ENCODE data around the gene SLC16A2. TPM values are rescaled to one million over a fixed set of nuclear protein-coding genes. Genes with fewer than 3 reads are reported as not detected.

SLC16A2 gene
- total RNA-seq, 1 experiment from 2014 or later, result 8.5 TPM

DNA sequence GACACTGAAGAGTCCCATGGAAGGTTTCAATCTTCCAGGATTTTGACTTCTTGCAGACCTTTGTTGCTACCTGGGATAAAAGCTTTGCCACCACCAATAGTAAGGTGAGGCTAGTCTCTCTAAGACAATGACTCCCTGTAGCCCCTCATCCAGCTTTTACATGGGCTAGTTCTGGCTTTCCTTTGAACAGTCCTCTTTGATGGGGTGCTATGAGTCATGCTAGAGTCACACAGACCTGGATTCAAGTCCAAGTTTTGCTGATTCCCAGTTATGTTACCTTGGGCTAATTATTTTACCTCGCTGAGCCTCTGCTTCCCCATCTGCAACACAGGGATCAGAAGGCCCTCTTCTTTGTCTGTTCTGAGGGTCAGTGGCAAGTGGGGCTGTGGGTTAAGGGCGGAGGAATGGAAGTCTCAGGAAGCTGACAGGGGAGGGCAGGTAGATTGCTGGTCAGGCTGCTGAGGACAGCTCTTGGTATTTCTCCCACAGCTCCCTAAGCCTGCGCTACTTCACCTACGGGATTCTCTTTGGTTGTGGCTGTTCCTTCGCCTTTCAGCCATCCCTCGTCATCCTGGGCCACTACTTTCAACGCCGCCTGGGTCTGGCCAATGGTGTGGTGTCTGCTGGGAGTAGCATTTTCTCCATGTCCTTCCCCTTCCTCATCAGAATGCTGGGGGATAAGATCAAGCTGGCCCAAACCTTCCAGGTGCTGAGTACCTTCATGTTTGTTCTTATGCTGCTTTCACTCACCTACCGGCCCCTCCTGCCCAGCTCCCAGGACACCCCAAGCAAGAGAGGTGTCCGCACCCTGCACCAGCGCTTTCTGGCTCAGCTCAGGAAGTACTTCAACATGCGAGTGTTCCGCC, 102.8 kb downstream of the SLC16A2 start:
- H3K9me2 ChIP-seq (replicated peaks; ENCODE audit: low read length), result no peaks in the 10 kb centered on the region
- POLR2A ChIA-PET (ENCODE audit: unreplicated experiment), result no interaction called here
- no peak overlapping the region for H3K4me2 ChIP-seq (ENCODE audit: low read length)
- H3K9ac ChIP-seq (ENCODE audit: low read length), result no peak overlapping the region
- CTCF ChIA-PET, result no interaction called here
- no peaks in the 10 kb centered on the region for H3K36me3 ChIP-seq (ENCODE audit: low read depth, low read length)
- no peak overlapping the region for H2AFZ ChIP-seq (ENCODE audit: low read length)
- DNase-seq (no peak), ATAC-seq (no peak; the same call in 1 of the 2 replicates)
- BruUV-seq (replicated peaks), result no TSS peak
- H3K4me1 ChIP-seq (ENCODE audit: insufficient read depth, low read length), result no peaks in the 10 kb centered on the region
- H3K4me3 ChIP-seq (ENCODE audit: low read length), result no peak overlapping the region
- no peak overlapping the region for H3K27ac ChIP-seq (ENCODE audit: low read length)
- no peaks in the 10 kb centered on the region for H3K27me3 ChIP-seq (ENCODE audit: low read length)
- intact Hi-C loops (cut with micrococcal nuclease), result no loop called here
- H3K9me3 ChIP-seq (ENCODE audit: low read length), result no peaks in the 10 kb centered on the region
- TF ChIP-seq EZH2phosphoT487 (IDR thresholded peaks at IDR 0.05; ENCODE audit: borderline replicate concordance, low read length) (no peak), EZH2 (IDR thresholded peaks at IDR 0.05; ENCODE audit: low read length, unreplicated experiment) (no peak)
- TF ChIP-seq, protein P1, sequence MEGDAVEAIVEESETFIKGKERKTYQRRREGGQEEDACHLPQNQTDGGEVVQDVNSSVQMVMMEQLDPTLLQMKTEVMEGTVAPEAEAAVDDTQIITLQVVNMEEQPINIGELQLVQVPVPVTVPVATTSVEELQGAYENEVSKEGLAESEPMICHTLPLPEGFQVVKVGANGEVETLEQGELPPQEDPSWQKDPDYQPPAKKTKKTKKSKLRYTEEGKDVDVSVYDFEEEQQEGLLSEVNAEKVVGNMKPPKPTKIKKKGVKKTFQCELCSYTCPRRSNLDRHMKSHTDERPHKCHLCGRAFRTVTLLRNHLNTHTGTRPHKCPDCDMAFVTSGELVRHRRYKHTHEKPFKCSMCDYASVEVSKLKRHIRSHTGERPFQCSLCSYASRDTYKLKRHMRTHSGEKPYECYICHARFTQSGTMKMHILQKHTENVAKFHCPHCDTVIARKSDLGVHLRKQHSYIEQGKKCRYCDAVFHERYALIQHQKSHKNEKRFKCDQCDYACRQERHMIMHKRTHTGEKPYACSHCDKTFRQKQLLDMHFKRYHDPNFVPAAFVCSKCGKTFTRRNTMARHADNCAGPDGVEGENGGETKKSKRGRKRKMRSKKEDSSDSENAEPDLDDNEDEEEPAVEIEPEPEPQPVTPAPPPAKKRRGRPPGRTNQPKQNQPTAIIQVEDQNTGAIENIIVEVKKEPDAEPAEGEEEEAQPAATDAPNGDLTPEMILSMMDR (conservative IDR thresholded peaks at IDR 0.05; ENCODE audit: low read depth, low read length), result no peak
- no peaks in the 10 kb centered on the region for H4K20me1 ChIP-seq (ENCODE audit: low read length)
- H3F3A ChIP-seq (ENCODE audit: low read length, unreplicated experiment), result no peaks in the 10 kb centered on the region
- H3K79me2 ChIP-seq (ENCODE audit: low read length), result no peaks in the 10 kb centered on the region

DNA sequence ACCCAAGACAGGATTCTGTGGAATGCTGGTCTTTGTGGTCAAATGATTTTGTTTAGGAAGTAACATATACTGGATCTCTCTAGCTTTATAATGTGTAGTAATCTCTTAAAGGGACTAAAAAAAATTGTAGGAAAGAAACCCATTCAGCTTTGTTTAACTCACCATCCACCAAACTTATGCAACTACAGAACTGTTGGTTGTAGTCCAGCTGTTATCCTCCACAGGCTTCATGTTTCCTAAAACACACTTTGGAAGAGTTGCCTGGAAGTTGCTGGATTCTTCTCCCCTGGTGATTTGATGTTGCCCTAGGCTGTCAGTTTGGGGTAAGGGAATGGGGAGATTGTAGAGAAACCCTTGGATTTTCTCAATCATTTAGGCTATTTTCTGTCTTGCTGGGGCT, 103.8 kb downstream of the SLC16A2 start:
- ChIA-PET POLR2A (ENCODE audit: unreplicated experiment) (no interaction called here), CTCF (no interaction called here)
- H3K27ac ChIP-seq (ENCODE audit: low read length), result no peak overlapping the region
- H3K9me3 ChIP-seq (ENCODE audit: low read length), result no peaks in the 10 kb centered on the region
- intact Hi-C loops (cut with micrococcal nuclease), result no loop called here
- no peaks in the 10 kb centered on the region for H3K79me2 ChIP-seq (ENCODE audit: low read length)
- no peaks in the 10 kb centered on the region for H3K9me2 ChIP-seq (replicated peaks; ENCODE audit: low read length)
- H3K9ac ChIP-seq (ENCODE audit: low read length), result no peak overlapping the region
- TF ChIP-seq, protein P1 (conservative IDR thresholded peaks at IDR 0.05; ENCODE audit: low read depth, low read length), result no peak
- no peak for TF ChIP-seq EZH2 (IDR thresholded peaks at IDR 0.05; ENCODE audit: low read length, unreplicated experiment)
- no peak for TF ChIP-seq EZH2phosphoT487 (IDR thresholded peaks at IDR 0.05; ENCODE audit: borderline replicate concordance, low read length)
- ATAC-seq (no peak), DNase-seq (no peak)
- no TSS peak for BruUV-seq (replicated peaks)
- H3K36me3 ChIP-seq (ENCODE audit: low read depth, low read length), result no peaks in the 10 kb centered on the region
- H3K4me1 ChIP-seq (ENCODE audit: insufficient read depth, low read length), result no peaks in the 10 kb centered on the region
- no peaks in the 10 kb centered on the region for H4K20me1 ChIP-seq (ENCODE audit: low read length)
- H3F3A ChIP-seq (ENCODE audit: low read length, unreplicated experiment), result no peaks in the 10 kb centered on the region
- H3K4me3 ChIP-seq (ENCODE audit: low read length), result no peak overlapping the region
- no peaks in the 10 kb centered on the region for H3K27me3 ChIP-seq (ENCODE audit: low read length)
- H3K4me2 ChIP-seq (ENCODE audit: low read length), result no peak overlapping the region
- no peak overlapping the region for H2AFZ ChIP-seq (ENCODE audit: low read length)

DNA sequence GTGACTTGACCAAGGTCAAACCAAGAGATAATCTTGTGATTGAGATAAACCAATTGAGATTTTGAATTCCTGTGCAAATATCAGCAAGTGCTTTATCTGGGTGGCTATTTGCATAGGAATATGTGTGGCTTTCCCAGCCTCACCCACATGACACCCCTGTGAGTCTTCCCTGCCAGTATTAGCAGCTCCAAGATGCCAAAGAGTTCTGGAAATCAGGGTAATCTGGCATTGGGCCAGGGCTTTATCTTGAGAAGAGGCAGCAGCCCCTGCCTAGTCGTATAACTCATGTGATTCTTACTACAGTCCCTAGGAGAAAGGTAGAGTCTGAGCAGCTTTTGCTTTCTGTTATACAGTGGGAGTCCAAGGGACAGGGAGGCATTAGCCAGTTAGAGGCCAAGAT, 105.5 kb downstream of the SLC16A2 start:
- Histone ChIP-seq H3K27me3 (ENCODE audit: low read length) (no peaks in the 10 kb centered on the region), H2AFZ (ENCODE audit: low read length) (no peak overlapping the region), H3F3A (ENCODE audit: low read length, unreplicated experiment) (no peaks in the 10 kb centered on the region), H3K4me3 (ENCODE audit: low read length) (no peak overlapping the region), H3K9me2 (replicated peaks; ENCODE audit: low read length) (no peaks in the 10 kb centered on the region), H3K27ac (ENCODE audit: low read length) (no peak overlapping the region), H3K36me3 (ENCODE audit: low read depth, low read length) (no peaks in the 10 kb centered on the region), H3K9ac (ENCODE audit: low read length) (no peak overlapping the region), H4K20me1 (ENCODE audit: low read length) (no peaks in the 10 kb centered on the region), H3K4me2 (ENCODE audit: low read length) (no peak overlapping the region), H3K9me3 (ENCODE audit: low read length) (no peaks in the 10 kb centered on the region), H3K4me1 (ENCODE audit: insufficient read depth, low read length) (no peaks in the 10 kb centered on the region), H3K79me2 (ENCODE audit: low read length) (no peaks in the 10 kb centered on the region)
- TF ChIP-seq, protein P1 (conservative IDR thresholded peaks at IDR 0.05; ENCODE audit: low read depth, low read length), result no peak
- TF ChIP-seq EZH2phosphoT487 (IDR thresholded peaks at IDR 0.05; ENCODE audit: borderline replicate concordance, low read length) (no peak), EZH2 (IDR thresholded peaks at IDR 0.05; ENCODE audit: low read length, unreplicated experiment) (no peak)
- ATAC-seq, result no peak
- intact Hi-C loops (cut with micrococcal nuclease), result no loop called here
- ChIA-PET CTCF (no interaction called here), POLR2A (ENCODE audit: unreplicated experiment) (no interaction called here)
- BruUV-seq (replicated peaks), result no TSS peak
- DNase-seq, result no peak

Data from PC-3 (cell line).